Measurements from ENCODE around the gene CTDSP2.
A peak's percentile ranks its signal among the peaks of the same experiment; 100 is the strongest.
"Not testable (repeated sequence)": the region's sequence is repeated elsewhere in the genome, so short reads cannot be mapped to it uniquely, and the experiment has no call there.

Gene CTDSP2

DNA sequence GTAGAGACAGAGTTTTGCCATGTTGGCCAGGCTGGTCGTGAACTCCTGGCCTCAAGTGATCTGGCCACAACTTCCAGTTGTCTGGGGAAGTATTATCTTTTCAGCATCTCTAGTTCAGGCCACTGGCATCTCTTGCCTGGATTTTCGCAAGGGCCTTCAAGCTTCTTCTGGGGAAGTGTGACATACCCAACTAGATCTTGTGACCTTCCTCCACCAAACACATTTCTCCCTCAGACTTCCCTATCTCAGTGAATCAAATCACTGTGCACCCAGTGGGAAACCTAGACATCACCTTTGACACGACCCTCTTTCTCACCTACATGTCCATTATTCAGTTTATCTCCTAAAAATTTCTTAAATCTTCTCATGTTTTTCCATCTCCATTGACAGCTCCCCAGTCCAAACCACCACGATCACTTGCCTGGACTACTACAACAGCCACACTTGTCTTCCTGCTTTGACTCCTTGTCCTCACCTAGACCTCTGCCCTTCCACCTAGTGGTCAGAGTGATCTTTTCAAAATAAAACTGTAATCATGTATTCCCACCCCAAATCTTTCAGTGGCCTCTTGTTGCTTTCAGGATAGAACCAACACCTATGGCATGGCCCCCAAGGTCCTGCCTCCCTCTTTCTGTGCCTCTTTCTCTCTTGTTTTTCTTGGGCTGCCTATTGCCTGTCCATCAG is 70.8 kb downstream of the CTDSP2 start:
- TF ChIP-seq, protein P1, sequence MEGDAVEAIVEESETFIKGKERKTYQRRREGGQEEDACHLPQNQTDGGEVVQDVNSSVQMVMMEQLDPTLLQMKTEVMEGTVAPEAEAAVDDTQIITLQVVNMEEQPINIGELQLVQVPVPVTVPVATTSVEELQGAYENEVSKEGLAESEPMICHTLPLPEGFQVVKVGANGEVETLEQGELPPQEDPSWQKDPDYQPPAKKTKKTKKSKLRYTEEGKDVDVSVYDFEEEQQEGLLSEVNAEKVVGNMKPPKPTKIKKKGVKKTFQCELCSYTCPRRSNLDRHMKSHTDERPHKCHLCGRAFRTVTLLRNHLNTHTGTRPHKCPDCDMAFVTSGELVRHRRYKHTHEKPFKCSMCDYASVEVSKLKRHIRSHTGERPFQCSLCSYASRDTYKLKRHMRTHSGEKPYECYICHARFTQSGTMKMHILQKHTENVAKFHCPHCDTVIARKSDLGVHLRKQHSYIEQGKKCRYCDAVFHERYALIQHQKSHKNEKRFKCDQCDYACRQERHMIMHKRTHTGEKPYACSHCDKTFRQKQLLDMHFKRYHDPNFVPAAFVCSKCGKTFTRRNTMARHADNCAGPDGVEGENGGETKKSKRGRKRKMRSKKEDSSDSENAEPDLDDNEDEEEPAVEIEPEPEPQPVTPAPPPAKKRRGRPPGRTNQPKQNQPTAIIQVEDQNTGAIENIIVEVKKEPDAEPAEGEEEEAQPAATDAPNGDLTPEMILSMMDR (IDR thresholded peaks at IDR 0.05; ENCODE audit: control insufficient read depth, insufficient read depth, low read depth, low read length, missing control alignments) = no peak
- no peak for DNase-seq (ENCODE audit: low read depth)
- no peak overlapping the region for H3K4me3 ChIP-seq (ENCODE audit: control insufficient read depth, low read depth, low read length)

DNA sequence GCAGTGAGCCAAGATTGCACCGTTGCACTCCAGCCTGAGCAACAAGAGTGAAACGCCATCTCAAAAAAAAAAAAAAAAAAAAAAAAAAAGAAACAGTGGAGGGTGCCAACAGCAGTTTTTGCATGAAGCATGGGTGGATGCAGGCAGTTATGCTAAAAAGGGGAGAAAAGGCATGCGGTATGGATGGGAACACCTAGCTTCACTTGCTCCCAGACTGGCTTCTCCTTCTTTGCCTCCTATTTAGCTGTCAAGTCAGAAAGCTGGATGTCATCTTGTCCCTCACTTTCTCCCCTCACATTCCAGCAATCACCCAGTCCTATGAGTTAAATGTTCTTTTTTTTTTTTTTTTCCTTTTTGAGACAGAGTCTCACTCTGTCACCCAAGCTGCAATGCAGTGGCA is 71.5 kb downstream of the CTDSP2 start:
- no peak overlapping the region for H3K4me3 ChIP-seq (ENCODE audit: control insufficient read depth, low read depth, low read length)
- TF ChIP-seq, protein P1 (IDR thresholded peaks at IDR 0.05; ENCODE audit: control insufficient read depth, insufficient read depth, low read depth, low read length, missing control alignments) = no peak
- no peak for DNase-seq (ENCODE audit: low read depth)

DNA sequence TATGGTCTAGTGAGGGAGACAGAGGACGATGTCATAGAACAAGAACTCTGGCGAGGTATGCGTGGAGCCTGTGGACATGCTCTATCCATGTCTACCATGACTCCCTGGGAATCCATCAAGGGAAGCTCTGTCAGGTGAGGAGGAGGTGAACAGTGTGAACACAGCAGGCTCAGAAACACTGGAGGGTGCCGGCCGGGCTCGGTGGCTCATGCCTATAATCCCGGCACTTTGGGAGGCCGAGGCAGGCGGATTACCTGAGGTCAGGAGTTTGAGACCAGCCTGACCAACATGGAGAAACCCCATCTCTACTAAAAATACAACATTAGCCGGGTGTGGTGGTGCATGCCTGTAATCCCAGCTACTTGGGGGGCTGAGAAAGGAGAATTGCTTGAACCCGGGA is 71.9 kb downstream of the CTDSP2 start:
- H3K4me3 ChIP-seq (ENCODE audit: control insufficient read depth, low read depth, low read length); DNase-seq (ENCODE audit: low read depth): not testable (repeated sequence)

DNA sequence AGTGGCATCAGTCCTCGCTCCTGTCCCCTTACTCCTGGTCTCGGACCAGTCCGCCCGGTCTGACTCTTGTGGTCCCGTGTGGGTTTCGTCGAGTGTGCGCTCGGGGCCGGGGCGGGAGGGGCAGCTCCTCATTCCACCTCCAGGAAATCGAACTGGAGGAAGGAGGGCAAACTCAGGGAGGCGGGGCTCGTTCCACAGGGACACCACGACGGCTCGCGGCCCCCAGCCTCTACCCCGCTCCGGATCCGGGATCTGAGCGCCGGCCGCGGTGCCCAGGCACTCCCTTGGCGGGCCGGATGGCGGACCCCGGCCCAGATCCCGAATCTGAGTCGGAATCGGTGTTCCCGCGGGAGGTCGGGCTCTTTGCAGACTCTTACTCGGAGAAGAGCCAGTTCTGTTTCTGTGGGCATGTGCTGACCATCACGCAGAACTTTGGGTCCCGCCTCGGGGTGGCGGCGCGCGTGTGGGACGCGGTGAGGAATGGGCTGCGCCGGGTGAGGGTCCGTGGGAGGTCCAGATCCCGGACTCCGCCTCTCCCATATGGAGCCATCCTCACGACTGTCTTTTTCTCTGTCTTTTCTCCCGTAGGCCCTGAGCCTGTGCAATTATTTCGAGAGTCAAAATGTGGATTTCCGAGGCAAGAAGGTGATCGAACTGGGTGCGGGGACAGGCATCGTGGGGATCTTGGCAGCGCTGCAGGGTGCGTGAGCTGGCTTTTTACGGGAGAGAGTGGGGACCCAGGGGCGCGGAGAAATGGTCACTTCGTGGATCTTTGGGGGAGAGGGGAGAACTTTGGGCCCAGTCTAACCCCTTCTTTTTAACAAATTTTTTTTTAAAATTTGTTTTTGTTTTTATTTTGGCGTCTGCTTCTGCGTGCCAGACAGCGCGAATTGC is 73.9 kb downstream of the CTDSP2 start, which contains the start of gene EEF1AKMT3:
Gene EEF1AKMT3 (plus strand): TSS at position 186 of the 894 bp plus-strand sequence. CDS start 111 bp downstream, at position 297.
- peak within 1 kb of the TSS; percentile 98 for H3K4me3 ChIP-seq (ENCODE audit: control insufficient read depth, low read depth, low read length)
- TF ChIP-seq, protein P1 (IDR thresholded peaks at IDR 0.05; ENCODE audit: control insufficient read depth, insufficient read depth, low read depth, low read length, missing control alignments) = no peak
- no peak for DNase-seq (ENCODE audit: low read depth)

DNA sequence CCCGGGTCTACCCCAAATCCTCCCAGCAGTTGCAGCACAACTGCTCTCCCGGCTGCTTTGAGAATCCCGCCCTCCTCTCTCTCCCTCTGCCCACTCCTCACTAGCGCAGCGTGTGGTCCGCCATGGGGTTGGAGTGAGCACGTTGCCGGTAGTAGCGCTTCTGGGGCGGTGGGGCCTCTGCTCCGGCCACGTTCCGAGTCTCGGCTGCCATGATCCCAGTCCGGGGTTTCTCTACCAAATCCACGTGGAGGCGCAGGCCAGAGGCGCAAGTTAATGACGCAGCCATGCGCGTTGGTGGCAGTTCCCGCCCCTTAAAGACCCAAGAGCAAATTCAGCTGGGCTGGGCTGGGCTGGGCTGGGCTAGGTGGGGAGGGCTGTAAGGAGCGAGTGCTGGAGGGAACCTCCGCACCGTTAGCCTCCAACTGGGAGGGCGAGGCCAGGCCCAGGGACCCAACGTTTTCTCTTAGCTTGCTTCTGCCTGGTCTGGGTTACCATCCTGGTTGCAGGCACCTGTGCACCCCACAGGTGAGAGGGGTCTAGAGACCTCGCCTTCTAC is 74.6 kb downstream of the CTDSP2 start, which contains the start of gene METTL1:
Gene METTL1 (minus strand): TSS at position 233 of the 556 bp plus-strand sequence. CDS start 22 bp downstream, at position 211.
- peak; percentile 81 for DNase-seq (ENCODE audit: low read depth)
- peak within 1 kb of the TSS; percentile 98 for H3K4me3 ChIP-seq (ENCODE audit: control insufficient read depth, low read depth, low read length)
- TF ChIP-seq, protein P1 (IDR thresholded peaks at IDR 0.05; ENCODE audit: control insufficient read depth, insufficient read depth, low read depth, low read length, missing control alignments) = no peak

DNA sequence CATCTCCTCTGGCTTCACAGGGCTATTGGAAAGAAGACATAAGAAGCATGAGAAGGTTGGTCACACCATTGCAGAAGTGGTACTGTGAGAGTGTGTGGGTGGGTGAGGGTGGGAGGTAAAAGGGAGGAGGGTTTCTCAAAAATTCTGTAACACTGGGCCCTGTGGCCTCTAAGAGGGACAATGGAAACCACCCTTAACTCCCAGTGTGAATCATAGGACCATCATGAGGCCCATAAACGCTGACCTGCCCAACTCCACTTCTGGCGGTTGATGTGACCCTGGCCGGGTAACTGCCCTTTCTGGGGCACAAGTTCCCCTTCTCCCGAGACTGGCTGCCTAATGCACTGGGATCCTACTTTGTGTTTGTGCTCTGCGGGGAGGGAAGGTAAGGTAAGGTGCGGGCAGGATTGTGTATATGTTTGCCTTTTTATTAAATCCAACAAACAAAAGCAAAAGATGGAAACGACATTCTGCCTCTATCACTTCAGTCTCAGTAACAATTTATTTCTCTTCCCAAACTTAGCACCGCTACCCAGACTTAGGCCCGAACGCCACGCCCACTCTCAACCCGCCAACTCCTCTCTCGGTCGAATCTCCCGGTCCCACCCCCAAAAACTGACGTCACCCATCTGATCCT is 75.2 kb downstream of the CTDSP2 start:
- H3K4me3 ChIP-seq (ENCODE audit: control insufficient read depth, low read depth, low read length) = peak overlapping the region; percentile 98
- TF ChIP-seq, protein P1 (IDR thresholded peaks at IDR 0.05; ENCODE audit: control insufficient read depth, insufficient read depth, low read depth, low read length, missing control alignments) = no peak
- DNase-seq (ENCODE audit: low read depth) = peak; percentile 55

Measured in AG09309 (cell line).